ENCODE measurements around the gene SPEN.

Gene SPEN

GRCh38 chr1:15954316-15954715 lies 106.8 kb downstream of the SPEN start (continued):
- TF ChIP-seq PRDM2 (tag by site-specific recombination; IDR thresholded peaks at IDR 0.05; ENCODE audit: borderline replicate concordance) = no peak
- no peak for TF ChIP-seq ZNF324 (tag by site-specific recombination; IDR thresholded peaks at IDR 0.05)
- TF ChIP-seq ZNF549 (tag by site-specific recombination; IDR thresholded peaks at IDR 0.05) = no peak
- TF ChIP-seq GFI1B (tag by site-specific recombination; IDR thresholded peaks at IDR 0.05) = no peak
- no peak for TF ChIP-seq ZBTB7A (tag by site-specific recombination; IDR thresholded peaks at IDR 0.05; ENCODE audit: low read depth)
- TF ChIP-seq PBX3 (CRISPR knock-in tag; IDR thresholded peaks at IDR 0.05) = no peak
- no peak for TF ChIP-seq ZNF600 (tag by site-specific recombination; IDR thresholded peaks at IDR 0.05)

- no peaks in the 10 kb centered on the region for H3K9me3 ChIP-seq (ENCODE audit: control insufficient read depth, insufficient read depth, low read depth, low read length)
- ChIA-PET CTCF (interaction anchor here (0.6 to 1.3 kb wide), 6 partner anchors 22 to 336 kb away, joined by 3 to 8 read pairs (median 4); no protein-coding TSS in a partner anchor), POLR2A (no interaction called here)
- peaks cover 6% of the 10 kb centered on the region for H3K4me1 ChIP-seq (ENCODE audit: control insufficient read depth, insufficient read depth, low read length)
- no peak overlapping the region for H3K4me3 ChIP-seq (ENCODE audit: low read depth, low read length)
- peaks cover 0 to 36% of the 10 kb centered on the region in 2 experiments; a peak in 2 of 3 replicates for H3K36me3 ChIP-seq (ENCODE audit: control insufficient read depth in 2 of 2, insufficient read depth in 1 of 2, low read length in 2 of 2)
- H3K27ac ChIP-seq (ENCODE audit: extremely low read depth, low read depth, low read length) = no peak overlapping the region
- TF ChIP-seq ZFP69B (tag by site-specific recombination; IDR thresholded peaks at IDR 0.05) = no peak
- TF ChIP-seq ZNF26 (tag by site-specific recombination; IDR thresholded peaks at IDR 0.05) = no peak
- peak; percentile 92 for TF ChIP-seq ZNF121 (tag by site-specific recombination; IDR thresholded peaks at IDR 0.05)
- no peak for TF ChIP-seq ZNF148 (tag by site-specific recombination; IDR thresholded peaks at IDR 0.05; ENCODE audit: borderline replicate concordance)
- TF ChIP-seq ZXDB (tag by site-specific recombination; IDR thresholded peaks at IDR 0.05) = no peak
- TF ChIP-seq ZNF704 (tag by site-specific recombination; IDR thresholded peaks at IDR 0.05) = no peak
- TF ChIP-seq ZNF223 (tag by site-specific recombination; IDR thresholded peaks at IDR 0.05) = no peak
- TF ChIP-seq ZSCAN23 (tag by site-specific recombination; IDR thresholded peaks at IDR 0.05) = no peak
These were observed 108.0 kb downstream of the SPEN start for GRCh38 chr1:15955552-15955951.
